Dedifferentiated amniotic fluid mesenchymal stem cell (primary cell): ENCODE data around the gene ENTHD1.

Source experiments
- DNase-seq: peaks from one replicate; pipeline ENCODE4 v3.0.0-alpha.2; 2016; ENCODE audit errors: extremely low spot score

Gene ENTHD1

GRCh38 chr22:39714321-39714720 lies 179.2 kb downstream of the ENTHD1 start:
- DNase-seq = no peak

DNA sequence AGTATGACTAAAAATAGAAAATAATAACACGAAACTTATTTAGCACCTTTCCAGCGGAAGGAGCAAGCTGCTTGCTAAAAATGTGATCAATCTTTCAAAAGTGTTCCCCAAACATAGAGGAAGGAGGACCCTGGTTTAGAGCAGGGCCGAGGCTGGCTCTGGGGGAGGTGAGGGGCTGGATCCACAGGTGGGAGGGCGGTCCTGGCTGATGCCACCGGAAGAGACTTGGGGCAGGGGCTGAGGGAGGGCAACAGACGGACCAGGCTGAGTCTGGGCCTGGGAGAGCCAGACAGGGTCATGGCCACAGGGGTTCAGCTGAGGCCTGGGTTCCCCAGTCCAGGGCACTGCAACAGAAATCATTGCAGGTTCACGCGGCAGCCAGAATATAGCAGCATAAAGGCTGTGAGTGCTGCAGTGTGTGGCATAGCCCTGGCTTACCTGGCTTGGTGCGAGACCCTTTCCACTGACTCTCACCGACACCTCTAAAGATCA lies 179.7 kb downstream of the ENTHD1 start:
- DNase-seq = no peak

- DNase-seq = no peak
Observed at GRCh38 chr22:39712751-39713525, 180.6 kb downstream of the ENTHD1 start.

- DNase-seq = no peak
Observed at GRCh38 chr22:39712081-39712480, 181.5 kb downstream of the ENTHD1 start.

GRCh38 chr22:39710380-39711150 lies 183.0 kb downstream of the ENTHD1 start:
- DNase-seq = no peak

GRCh38 chr22:39707816-39708215 lies 185.7 kb downstream of the ENTHD1 start:
- no peak for DNase-seq

GRCh38 chr22:39707351-39707750 lies 186.2 kb downstream of the ENTHD1 start:
- no peak for DNase-seq

DNA sequence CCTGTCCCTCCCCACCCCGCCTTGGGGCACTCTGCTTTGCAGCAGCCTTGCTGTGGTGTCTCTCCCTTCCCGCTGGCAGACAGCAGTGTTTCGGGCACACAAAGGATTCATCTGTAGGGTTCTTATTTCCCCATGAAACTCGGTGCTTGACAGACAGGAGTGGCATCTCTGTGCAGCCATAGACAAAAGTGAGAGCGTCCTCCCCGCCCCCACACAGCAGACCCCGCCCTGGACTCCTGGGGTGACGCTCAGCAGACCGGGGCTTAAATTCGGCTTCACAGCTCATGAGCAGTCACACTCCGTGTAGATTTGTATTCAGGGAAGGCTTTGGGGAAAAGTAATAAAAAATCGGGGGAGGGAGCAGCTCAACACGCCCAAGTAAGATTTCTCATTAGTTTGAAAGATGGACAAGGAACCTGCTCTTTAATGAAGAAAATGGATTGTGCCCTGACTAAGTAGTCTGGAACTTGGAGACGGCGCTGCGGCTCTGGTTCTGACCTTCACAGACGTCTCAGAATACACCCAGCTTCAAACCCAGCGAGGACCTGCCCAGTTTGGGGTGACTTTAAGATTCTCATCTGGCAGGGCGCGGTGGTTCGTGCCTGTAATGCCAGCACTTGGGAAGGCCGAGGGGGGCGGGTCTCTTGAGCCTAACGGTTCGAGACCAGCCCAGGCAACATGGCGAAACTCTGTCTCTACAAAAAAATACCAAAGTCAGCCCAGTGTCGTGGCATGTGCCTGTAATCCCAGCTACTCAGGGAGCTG lies 187.0 kb downstream of the ENTHD1 start:
- no peak for DNase-seq

DNA sequence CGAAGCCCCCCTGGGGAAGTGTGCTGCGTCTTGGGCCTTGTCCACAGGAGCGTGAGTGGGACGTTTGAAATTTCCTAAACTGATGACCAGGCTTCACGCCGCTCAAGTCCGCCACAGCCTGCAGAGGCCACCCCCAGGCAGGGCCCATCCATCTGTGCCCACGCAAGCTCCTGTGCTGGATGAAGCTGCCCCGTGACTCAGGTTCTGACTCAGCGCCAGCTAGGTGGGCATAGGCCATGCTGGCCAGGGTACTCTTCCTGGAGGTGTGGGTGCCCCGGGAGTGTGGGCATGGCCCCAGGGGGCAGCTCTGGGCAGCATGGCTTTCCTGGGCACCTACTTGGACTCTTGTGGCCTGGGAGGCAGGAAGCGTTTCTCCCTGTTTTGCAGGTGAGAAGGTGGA lies 188.2 kb downstream of the ENTHD1 start:
- DNase-seq = no peak

DNA sequence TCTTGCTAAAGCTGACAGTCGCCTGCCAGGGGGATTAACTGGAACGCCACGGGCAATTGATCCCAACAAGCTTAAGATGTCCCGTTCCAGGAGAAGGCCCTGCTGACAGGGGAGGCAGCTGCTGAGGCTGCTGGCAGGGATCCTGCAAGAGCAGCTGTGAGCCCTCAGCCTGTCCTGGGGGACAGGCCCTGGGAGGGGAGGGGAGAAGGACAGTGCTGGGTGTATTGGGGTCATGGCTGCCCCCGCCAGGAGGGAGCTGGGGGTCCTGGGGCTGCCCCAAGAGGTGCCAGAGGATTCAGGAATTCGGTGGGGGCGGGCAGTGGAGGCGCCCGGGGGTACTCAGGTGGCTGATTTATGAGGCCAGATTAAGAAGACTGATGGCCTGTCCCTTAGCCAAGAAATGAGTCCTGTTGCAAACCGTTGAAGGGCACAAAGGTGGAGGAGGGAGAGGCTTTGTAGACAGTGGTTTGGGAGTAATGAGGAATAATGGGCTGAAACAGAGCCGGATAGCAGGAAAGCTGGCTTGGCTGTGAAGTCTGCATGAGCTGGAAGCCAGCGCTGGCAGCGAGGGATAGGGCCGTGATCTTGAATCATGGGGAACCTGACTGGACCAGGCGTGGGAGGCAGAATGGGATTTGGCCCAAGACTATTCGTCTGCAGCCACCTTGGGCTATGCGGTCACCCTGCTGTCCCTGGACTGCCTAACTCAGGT lies 189.5 kb downstream of the ENTHD1 start:
- DNase-seq = no peak

GRCh38 chr22:39703091-39703490 lies 190.5 kb downstream of the ENTHD1 start:
- no peak for DNase-seq

- no peak for DNase-seq
Observed at GRCh38 chr22:39700565-39700964, 193.0 kb downstream of the ENTHD1 start.

- DNase-seq = no peak
Observed at GRCh38 chr22:39699631-39700360, 193.8 kb downstream of the ENTHD1 start.

DNA sequence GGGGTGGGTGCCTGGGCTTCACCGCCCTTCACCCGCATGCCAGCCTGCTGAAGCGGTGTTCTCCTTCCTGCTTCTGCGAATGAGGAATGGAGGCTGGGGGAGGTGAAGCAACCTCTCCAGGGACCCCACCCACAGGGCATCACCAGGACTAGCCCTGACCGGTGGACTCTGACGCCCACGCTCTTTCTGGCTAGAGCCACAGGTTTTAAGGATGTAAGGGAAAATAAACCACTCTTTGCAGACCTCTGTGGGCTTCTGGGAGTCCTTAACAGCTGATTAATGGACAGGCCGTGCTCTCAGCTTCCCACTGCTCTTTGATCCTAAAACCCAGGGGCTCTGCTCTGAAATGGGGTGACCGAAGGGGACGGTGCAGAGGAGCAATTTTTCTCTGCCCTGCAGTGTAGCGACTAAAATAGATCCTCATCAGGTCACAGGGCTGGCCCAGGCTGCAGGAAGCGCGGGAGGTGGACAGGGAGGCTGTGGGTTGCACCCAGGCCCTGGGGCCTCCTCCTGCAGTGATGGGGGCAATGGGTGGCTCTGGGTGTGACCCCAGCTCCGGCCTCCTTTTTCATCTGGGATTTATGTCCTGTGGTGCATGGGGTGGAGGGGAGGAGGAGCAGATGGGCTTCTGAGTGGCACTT lies 195.7 kb downstream of the ENTHD1 start:
- no peak for DNase-seq

DNA sequence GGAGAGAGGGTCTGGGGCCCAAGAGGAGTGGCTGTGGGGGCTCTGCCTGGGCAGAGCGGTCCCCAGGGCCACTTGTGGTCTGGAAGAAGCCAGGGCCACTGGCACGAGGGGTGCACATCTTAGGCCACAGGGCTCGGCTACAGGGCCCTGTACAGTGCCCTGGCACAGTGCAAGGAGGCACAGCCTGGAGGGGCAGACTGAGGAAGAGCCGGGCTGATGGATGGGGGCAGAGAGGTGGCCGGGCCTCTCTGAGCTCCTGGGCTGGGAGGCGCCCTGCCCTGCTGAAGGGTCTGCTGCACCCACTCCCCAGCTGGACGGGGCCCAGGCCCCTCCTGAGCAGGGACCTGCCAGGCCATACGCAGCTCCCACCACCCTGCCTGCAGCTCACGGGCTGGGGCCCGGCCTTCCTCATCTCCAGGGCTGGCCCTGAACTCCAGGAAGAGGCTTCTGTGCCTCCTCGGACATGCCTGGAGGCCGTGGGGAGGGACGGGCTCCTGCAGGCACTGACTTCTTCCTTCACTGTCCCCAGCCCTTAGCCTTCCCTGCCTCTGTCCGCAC lies 199.5 kb downstream of the ENTHD1 start:
- DNase-seq = no peak
